8988T (cell line): ENCODE measurements around the gene MAPK4.
A peak's percentile ranks its signal among the peaks of the same experiment; 100 is the strongest.
"Not testable (repeated sequence)": the region's sequence is repeated elsewhere in the genome, so short reads cannot be mapped to it uniquely, and the experiment has no call there.

Experiments
- DNase-seq: peaks from one replicate; pipeline ENCODE4 v3.0.0; 2011

Gene MAPK4

GRCh38 chr18:50559752-50560680 is at the start of gene MAPK4:
Gene MAPK4, plus strand, starts transcription at chr18:50560087. Its CDS starts 103,872 bp downstream, at chr18:50663959.
- peak; percentile 41 for DNase-seq

GRCh38 chr18:50517277-50517676 is 42.6 kb upstream of the MAPK4 start:
- not testable (repeated sequence) for DNase-seq

- DNase-seq = no peak
Measured at GRCh38 chr18:50518787-50519546, 40.9 kb upstream of the MAPK4 start.

GRCh38 chr18:50523165-50523564 is 36.7 kb upstream of the MAPK4 start:
- no peak for DNase-seq

GRCh38 chr18:50527636-50528307 is 32.1 kb upstream of the MAPK4 start:
- DNase-seq = no peak

GRCh38 chr18:50528806-50529205 is 31.1 kb upstream of the MAPK4 start:
- no peak for DNase-seq

- DNase-seq = not testable (repeated sequence)
Measured at GRCh38 chr18:50533822-50534221, 26.1 kb upstream of the MAPK4 start.

- not testable (repeated sequence) for DNase-seq
Measured at GRCh38 chr18:50544476-50544875, 15.4 kb upstream of the MAPK4 start.

GRCh38 chr18:50545936-50546335 is 14.0 kb upstream of the MAPK4 start:
- DNase-seq = no peak

- DNase-seq = no peak
Measured at GRCh38 chr18:50548160-50548559, 11.7 kb upstream of the MAPK4 start.

GRCh38 chr18:50551651-50552050 is 8.2 kb upstream of the MAPK4 start:
- DNase-seq = not testable (repeated sequence)

- no peak for DNase-seq
Measured at GRCh38 chr18:50558157-50558556, 1.7 kb upstream of the MAPK4 start.

- DNase-seq = no peak
Measured at GRCh38 chr18:50558948-50559751, 737 bp upstream of the MAPK4 start.

GRCh38 chr18:50560681-50561629 is 1.1 kb downstream of the MAPK4 start:
- no peak for DNase-seq

GRCh38 chr18:50562258-50562657 is 2.4 kb downstream of the MAPK4 start:
- not testable (repeated sequence) for DNase-seq

GRCh38 chr18:50562686-50563085 is 2.8 kb downstream of the MAPK4 start:
- no peak for DNase-seq

GRCh38 chr18:50563376-50563775 is 3.5 kb downstream of the MAPK4 start:
- DNase-seq = no peak

- no peak for DNase-seq
Measured at GRCh38 chr18:50569930-50570329, 10.0 kb downstream of the MAPK4 start.

- DNase-seq = no peak
Measured at GRCh38 chr18:50571606-50572005, 11.7 kb downstream of the MAPK4 start.

GRCh38 chr18:50573196-50573595 is 13.3 kb downstream of the MAPK4 start:
- not testable (repeated sequence) for DNase-seq

GRCh38 chr18:50573679-50574078 is 13.8 kb downstream of the MAPK4 start:
- DNase-seq = no peak
